ENCODE results near the gene NACC2.

GRCh38 chr9:136029556-136029955, 65.5 kb downstream of the NACC2 start:
- TF ChIP-seq EZH2phosphoT487 (IDR thresholded peaks at IDR 0.05; ENCODE audit: borderline replicate concordance) (no peak), CTCF (conservative IDR thresholded peaks at IDR 0.05; ENCODE audit: low read length) (no peak)
